ELR (cell line): ENCODE measurements around the gene PSORS1C1.
"Not testable (repeated sequence)": the region's sequence is repeated elsewhere in the genome, so short reads cannot be mapped to it uniquely, and the experiment has no call there.

Source experiments
- DNase-seq: peaks from one replicate; pipeline ENCODE4 v3.0.0-alpha.2; 2015; ENCODE audit warnings: low read depth

PSORS1C1 gene

GRCh38 chr6:31158863-31159855 lies 44.6 kb downstream of the PSORS1C1 start:
- peak; percentile 69 for DNase-seq

- no peak for DNase-seq
These were observed 46.9 kb downstream of the PSORS1C1 start for GRCh38 chr6:31161216-31162126.

GRCh38 chr6:31162463-31163165 lies 48.0 kb downstream of the PSORS1C1 start:
- no peak for DNase-seq

- DNase-seq = no peak
These were observed 49.3 kb downstream of the PSORS1C1 start for GRCh38 chr6:31163922-31164321.

- not testable (repeated sequence) for DNase-seq
These were observed 50.0 kb downstream of the PSORS1C1 start for GRCh38 chr6:31164475-31165063.

GRCh38 chr6:31165064-31165832 lies 50.6 kb downstream of the PSORS1C1 start:
- DNase-seq = not testable (repeated sequence)

GRCh38 chr6:31165986-31166385 lies 51.4 kb downstream of the PSORS1C1 start:
- DNase-seq = no peak

- DNase-seq = no peak
These were observed 54.0 kb downstream of the PSORS1C1 start for GRCh38 chr6:31168606-31169005.

- DNase-seq = peak; percentile 23
These were observed 54.7 kb downstream of the PSORS1C1 start for GRCh38 chr6:31169123-31169857.

GRCh38 chr6:31169858-31170599 lies 55.4 kb downstream of the PSORS1C1 start:
- not testable (repeated sequence) for DNase-seq

- DNase-seq = no peak
These were observed 55.9 kb downstream of the PSORS1C1 start, which contains the start of gene POU5F1 for GRCh38 chr6:31170600-31170881. Gene POU5F1, minus strand, starts transcription at chr6:31170682. Its CDS starts 62 bp downstream, at chr6:31170620.

GRCh38 chr6:31170987-31171671 lies 56.5 kb downstream of the PSORS1C1 start:
- DNase-seq = no peak

GRCh38 chr6:31171931-31172905 lies 57.6 kb downstream of the PSORS1C1 start:
- no peak for DNase-seq

GRCh38 chr6:31172973-31173384 lies 58.4 kb downstream of the PSORS1C1 start:
- no peak for DNase-seq

- DNase-seq = no peak
These were observed 58.8 kb downstream of the PSORS1C1 start for GRCh38 chr6:31173406-31173805.

- no peak for DNase-seq
These were observed 59.8 kb downstream of the PSORS1C1 start for GRCh38 chr6:31174378-31174777.

- DNase-seq = peak; percentile 58
These were observed 61.4 kb downstream of the PSORS1C1 start for GRCh38 chr6:31175971-31176370.
